NCI-H2107 (cell line): Measurements from ENCODE around the gene POLR1A.

Experiments
- DNase-seq: peaks from one replicate; lab custom pipeline; 2025; lab: John Stamatoyannopoulos, UW

The POLR1A gene

GRCh38 chr2:85976106-85976920 lies 129.4 kb downstream of the POLR1A start:
- DNase-seq = no peak

GRCh38 chr2:85975581-85975980 lies 130.1 kb downstream of the POLR1A start:
- DNase-seq = no peak

GRCh38 chr2:85974390-85974789 lies 131.3 kb downstream of the POLR1A start:
- DNase-seq = no peak

GRCh38 chr2:85972355-85972754 lies 133.3 kb downstream of the POLR1A start:
- no peak for DNase-seq

GRCh38 chr2:85971366-85971765 lies 134.3 kb downstream of the POLR1A start:
- DNase-seq = no peak
